Fibroblast of skin of right quadriceps (primary cell): ENCODE results near the gene SRSF11.

Experiments
- DNase-seq: peaks from one replicate; pipeline ENCODE4 v3.0.0-alpha.2; 2013

Gene SRSF11

DNA sequence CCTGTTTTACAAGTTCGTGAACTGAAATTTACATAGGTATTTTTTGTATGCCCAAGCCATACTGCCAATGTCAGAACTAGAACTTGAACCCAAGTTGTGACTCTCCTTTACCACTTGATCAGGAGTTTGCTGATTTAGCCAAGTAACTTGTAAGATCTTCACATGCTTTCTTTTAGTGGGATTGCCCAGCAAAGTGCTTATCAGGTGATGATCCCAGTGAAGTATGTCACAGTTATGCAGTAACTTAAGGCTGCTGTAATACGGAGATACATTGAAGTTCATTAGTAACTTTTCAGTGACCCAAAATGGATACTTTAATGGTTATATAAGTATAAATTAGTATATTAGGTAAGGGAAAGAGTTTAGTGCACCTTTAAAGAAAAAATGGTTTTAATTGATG is 3.8 kb downstream of the SRSF11 start:
- DNase-seq = no peak

GRCh38 chr1:70227439-70227838 is 6.3 kb downstream of the SRSF11 start:
- DNase-seq = no peak

DNA sequence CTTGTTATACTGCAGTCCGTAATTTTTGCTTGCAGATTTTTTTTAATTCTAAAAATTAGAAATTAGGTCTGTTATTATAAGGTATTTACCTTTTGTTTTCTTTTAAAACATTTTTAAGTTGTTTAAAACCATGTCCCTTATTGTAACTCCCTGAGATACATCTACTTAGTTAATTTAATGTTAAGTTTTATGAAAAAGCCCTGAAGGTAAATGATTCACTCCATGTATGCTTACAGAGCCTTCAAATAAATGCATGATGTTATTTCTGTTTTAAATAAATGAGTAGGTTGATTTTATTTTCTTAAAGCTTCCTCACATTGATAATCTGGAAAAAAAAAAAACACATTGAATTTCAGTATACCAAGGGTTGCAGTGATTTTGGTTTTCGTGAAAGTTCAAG is 7.5 kb downstream of the SRSF11 start:
- DNase-seq = no peak

GRCh38 chr1:70231475-70231874 is 10.3 kb downstream of the SRSF11 start:
- no peak for DNase-seq

DNA sequence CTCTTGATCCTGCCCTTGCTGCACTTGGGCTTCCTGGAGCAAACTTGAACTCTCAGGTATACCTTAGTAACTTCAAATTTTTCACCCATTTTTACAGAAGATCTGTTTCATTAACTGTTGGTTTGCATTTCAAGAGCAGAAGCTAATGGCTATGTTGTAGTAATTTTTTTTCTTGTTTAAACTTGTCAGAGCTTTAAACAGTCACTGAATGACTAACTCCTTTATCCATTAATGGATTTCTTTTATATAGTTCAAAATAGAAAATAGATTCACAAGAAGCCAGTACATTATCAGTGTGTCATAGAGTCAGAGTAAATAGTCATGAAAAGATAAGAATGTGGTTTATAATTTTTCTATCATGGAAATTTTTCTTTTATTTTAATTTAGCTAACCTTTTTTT is 13.6 kb downstream of the SRSF11 start:
- DNase-seq = no peak

GRCh38 chr1:70239940-70240339 is 18.8 kb downstream of the SRSF11 start:
- no peak for DNase-seq

- DNase-seq = no peak
Measured at GRCh38 chr1:70247122-70247521, 25.9 kb downstream of the SRSF11 start.

GRCh38 chr1:70247768-70248167 is 26.6 kb downstream of the SRSF11 start:
- DNase-seq = no peak

- DNase-seq = no peak
Measured at GRCh38 chr1:70248729-70249128, 27.5 kb downstream of the SRSF11 start.

- DNase-seq = no peak
Measured at GRCh38 chr1:70256664-70257063, 35.5 kb downstream of the SRSF11 start.

DNA sequence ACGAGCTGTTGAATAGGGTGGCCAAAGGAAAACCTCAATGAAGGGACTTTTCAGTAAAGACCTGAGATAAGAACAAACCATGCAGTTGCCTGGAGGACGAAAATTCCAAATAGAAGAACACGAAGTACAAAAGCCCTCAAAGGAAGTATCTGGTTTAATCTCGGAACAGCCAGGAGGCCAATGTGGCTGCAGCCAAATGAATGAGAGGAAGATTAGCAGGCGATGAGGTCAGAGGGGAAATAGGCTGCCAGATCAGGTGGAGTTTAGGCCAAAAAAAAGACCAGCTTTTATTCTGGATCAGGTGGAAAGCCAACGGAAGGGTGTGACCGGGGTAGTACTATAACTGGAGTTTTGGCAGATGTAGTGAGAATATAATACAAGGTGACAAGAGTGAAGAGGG is 43.7 kb downstream of the SRSF11 start:
- no peak for DNase-seq

GRCh38 chr1:70265946-70266345 is 44.8 kb downstream of the SRSF11 start:
- no peak for DNase-seq

- no peak for DNase-seq
Measured at GRCh38 chr1:70277875-70278274, 56.7 kb downstream of the SRSF11 start.

GRCh38 chr1:70278710-70279109 is 57.5 kb downstream of the SRSF11 start:
- no peak for DNase-seq

DNA sequence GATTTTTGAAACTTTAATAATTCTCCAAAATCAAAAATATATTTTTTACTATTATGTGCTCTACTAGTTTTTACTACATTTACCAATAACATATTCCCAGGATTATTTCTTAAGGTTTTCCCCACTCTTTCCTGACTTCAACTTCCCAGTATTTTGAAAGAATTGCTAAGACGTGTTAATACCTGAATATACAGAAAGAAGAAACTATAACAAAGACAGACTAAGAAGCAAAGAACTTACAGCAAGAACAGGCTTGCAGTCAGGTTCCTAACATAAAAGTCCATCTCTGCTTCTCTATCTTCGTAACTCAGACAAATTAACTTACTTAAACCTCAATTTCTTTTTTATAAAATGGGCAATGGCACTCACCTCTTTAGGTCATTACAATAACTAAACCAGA is 63.2 kb downstream of the SRSF11 start:
- DNase-seq = no peak

GRCh38 chr1:70286453-70286852 is 65.3 kb downstream of the SRSF11 start:
- DNase-seq = no peak

DNA sequence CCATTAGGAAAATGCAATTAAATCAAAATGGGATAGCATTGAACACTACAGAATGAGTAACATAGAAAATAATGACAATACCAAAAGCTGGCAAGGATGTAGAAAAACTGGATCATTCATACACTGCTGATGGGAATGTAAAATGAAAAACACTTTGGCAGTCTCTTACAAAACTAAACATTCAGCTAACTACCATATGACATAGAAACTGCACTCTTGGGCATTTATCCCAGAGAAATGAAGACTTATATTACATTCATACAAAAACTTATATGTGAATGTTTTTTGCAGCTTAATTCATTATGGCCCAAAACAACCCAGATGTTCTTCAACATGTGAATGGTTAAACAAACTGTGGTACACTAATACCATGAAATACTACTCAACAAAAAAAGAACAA is 67.0 kb downstream of the SRSF11 start:
- DNase-seq = no peak

DNA sequence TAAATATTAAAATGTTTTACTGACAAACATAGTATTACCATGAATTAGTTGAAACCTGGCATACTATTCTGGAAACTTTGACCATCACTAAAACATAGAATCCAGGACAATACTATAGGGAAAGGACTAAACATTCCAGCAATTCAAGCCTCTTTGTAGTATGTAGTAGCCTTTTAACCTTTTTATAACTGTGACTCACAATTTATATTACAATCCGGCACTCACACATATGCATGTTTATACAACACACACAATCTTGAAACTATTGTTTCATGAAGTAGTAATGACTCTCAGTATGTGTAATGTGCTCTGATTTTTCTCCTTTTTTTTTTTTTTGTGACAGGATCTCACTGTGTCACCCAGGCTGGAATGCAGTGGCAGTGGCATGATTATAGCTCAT is 69.0 kb downstream of the SRSF11 start:
- DNase-seq = peak; percentile 26

- DNase-seq = no peak
Measured at GRCh38 chr1:70293186-70293843, 72.1 kb downstream of the SRSF11 start.

DNA sequence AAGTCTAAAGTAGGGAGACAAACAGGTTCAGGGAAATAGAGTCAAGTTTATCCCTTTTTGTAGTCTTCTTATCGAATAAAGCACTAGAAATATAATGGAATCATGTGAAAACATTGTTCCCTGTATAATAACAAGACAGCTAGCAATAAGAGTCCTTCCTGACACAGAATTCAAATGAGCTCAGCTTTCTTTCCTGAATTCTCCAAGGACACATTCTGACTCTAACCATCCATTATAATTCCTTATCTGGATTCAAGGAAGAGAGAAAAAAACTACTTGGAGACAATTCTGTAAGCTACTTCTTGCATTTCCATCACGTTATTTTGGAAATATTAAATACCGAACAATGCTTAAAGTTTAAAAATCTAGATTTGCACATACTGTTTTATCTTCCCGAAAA is 74.6 kb downstream of the SRSF11 start:
- DNase-seq = no peak

DNA sequence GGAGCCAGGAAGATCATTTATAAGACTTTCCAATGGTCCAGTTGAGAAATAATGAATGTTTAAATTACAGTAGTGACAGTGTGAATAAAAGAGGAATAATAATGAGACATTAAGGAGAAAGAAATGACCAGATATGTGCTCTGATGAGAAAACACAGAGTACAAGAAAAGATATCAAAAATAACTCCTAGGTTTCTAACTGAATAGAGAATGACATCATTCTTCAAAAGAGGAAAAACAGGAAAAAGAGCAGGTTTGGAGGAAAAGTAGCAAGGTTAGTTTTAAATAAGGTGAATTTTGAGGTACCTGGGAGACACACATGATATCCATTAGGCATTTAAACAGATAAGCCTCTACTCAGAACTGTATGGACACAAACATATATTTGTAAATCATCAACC is 78.3 kb downstream of the SRSF11 start:
- DNase-seq = no peak
